ENCODE data around the gene RAPGEF2.
"Not testable (repeated sequence)": the region's sequence is repeated elsewhere in the genome, so short reads cannot be mapped to it uniquely, and the experiment has no call there.

RAPGEF2 gene

DNA sequence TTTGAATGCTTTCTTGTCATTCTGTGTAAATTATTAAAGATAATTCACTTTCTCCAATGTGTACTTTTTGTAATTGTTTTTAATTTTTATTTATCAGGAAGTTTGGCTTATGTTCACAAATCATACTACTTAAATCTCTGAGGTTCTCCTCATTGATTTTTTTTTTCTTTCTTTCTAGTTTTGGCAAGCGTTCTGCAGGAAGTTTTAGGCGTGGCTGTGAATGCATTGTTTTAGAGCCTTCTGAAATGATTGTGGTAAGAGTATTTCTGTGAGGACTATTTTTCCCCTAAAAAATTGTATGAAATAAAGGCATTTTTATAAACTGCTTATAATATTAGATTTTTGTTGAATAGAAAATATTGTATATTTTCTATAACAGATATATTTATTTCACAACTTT, 135.8 kb downstream of the RAPGEF2 start:
- DNase-seq (ENCODE audit: low read depth) = no peak

- DNase-seq (ENCODE audit: low read depth) = no peak
Measured at GRCh38 chr4:159239629-159240028, 136.8 kb downstream of the RAPGEF2 start.

DNA sequence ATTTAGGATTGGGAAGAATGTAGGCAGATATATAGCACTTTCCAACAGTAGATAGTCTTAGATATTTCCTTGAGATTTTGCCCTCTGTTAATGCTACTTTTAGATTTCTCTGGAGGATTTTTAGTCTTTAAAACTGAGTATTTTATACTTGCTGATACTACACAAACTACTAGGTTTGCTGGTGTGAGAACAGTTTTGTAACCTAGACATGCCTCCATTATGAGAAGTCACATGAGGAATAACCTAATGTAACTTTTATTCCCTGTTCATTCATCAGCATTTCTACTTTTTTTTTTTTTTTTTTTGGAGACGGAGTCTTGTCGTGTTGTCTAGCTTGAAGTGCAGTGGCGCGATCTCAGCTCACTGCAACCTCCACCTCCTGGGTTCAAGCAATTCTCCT, 137.2 kb downstream of the RAPGEF2 start:
- DNase-seq (ENCODE audit: low read depth) = no peak

DNA sequence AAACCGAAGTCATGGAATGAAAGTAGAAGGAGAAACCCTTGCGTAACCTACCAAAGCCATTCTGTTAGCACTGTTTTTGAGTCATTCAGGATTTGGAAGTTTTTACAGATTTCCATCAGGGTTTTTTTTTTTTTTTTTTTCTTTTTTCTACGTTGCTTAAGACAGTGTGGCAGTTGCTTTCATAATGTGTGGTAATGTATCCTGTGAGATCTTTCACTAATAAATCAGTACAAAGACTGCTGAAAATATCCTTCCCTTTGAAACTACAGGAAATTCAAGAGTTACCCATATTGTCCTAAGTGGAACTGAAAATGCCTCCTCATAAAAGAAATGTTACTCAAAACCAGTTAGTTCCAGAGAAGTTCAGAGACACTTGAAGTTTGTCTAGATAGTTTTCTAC, 137.8 kb downstream of the RAPGEF2 start:
- DNase-seq (ENCODE audit: low read depth) = no peak

- no peak for DNase-seq (ENCODE audit: low read depth)
Measured at GRCh38 chr4:159242427-159242826, 139.5 kb downstream of the RAPGEF2 start.

GRCh38 chr4:159248384-159249178, 145.7 kb downstream of the RAPGEF2 start:
- no peak for DNase-seq (ENCODE audit: low read depth)

- DNase-seq (ENCODE audit: low read depth) = no peak
Measured at GRCh38 chr4:159250751-159251325, 148.0 kb downstream of the RAPGEF2 start.

DNA sequence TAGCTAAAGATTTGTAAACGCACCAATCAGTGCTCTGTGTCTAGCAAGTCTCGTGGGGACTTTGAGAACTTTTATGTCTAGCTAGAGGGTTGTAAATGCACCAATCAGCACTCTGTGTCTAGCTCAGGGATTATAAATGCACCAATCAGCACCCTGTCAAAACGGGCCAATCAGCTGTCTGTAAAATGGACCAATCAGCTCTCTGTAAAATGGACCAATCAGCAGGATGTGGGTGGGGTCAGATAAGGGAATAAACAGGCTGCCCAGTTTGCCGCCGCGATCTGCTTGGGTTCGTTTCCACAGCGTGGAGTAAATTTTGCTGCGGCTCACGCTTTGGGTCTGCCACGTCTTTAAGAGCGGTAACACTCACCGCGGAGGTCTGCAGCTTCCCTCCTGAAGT, 148.7 kb downstream of the RAPGEF2 start:
- not testable (repeated sequence) for DNase-seq (ENCODE audit: low read depth)

- no peak for DNase-seq (ENCODE audit: low read depth)
Measured at GRCh38 chr4:159252491-159252890, 149.6 kb downstream of the RAPGEF2 start.

- DNase-seq (ENCODE audit: low read depth) = no peak
Measured at GRCh38 chr4:159256037-159256436, 153.2 kb downstream of the RAPGEF2 start.

DNA sequence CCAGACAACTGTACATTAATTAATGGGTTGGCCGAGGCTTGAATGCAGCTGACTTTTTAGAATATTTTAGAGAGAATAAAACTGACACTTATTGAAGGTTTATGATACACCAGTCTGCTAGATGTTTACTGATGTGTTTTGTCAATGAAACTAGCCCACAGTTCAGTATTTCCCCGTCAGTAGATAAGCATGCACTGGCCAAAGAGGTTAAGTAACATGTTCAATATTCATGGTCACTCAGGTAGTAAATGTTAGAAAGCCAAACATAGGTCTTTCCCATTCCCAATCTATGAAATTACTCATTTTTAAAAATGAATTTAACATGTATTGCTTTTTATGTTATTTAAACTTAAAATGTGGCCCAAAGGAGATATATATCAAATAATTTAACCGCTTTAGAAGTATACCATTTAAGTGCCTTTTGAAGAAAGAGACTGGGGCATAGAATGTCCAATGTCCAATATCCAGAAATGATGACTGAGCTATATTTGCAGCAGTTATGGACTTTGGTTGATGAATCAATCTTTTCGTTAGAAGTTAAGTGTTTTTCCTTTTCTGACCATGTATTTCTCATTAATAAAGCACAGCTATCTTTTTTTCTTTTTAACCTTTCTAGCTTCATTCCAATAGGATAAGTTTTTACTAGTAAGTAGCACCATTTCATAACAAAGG, 156.1 kb downstream of the RAPGEF2 start:
- DNase-seq (ENCODE audit: low read depth) = no peak

GRCh38 chr4:159264057-159264456, 161.2 kb downstream of the RAPGEF2 start:
- DNase-seq (ENCODE audit: low read depth) = no peak

GRCh38 chr4:159266981-159267868, 164.3 kb downstream of the RAPGEF2 start:
- no peak for DNase-seq (ENCODE audit: low read depth)

- no peak for DNase-seq (ENCODE audit: low read depth)
Measured at GRCh38 chr4:159267869-159268285, 165.0 kb downstream of the RAPGEF2 start.

- no peak for DNase-seq (ENCODE audit: low read depth)
Measured at GRCh38 chr4:159268607-159269006, 165.7 kb downstream of the RAPGEF2 start.

- DNase-seq (ENCODE audit: low read depth) = no peak
Measured at GRCh38 chr4:159269116-159269515, 166.2 kb downstream of the RAPGEF2 start.

DNA sequence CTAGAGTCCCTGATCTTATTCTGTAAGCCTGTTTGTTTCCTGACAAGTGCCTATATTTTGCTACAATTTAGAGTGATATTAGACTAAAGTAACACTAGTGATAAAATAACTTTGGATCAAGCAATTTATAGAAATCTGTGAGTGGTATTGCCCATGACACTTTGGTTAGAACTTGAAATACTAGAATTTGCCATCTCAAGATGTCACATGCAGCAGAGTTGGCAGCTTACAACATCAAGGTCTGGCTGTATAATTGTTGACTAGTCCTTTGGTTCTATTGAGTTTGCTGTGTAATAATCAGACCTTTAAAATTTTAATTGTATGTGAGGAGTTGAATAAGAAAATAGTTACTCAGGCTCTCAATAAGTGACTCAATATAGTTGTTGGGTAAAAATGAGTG, 167.1 kb downstream of the RAPGEF2 start:
- DNase-seq (ENCODE audit: low read depth) = no peak

DNA sequence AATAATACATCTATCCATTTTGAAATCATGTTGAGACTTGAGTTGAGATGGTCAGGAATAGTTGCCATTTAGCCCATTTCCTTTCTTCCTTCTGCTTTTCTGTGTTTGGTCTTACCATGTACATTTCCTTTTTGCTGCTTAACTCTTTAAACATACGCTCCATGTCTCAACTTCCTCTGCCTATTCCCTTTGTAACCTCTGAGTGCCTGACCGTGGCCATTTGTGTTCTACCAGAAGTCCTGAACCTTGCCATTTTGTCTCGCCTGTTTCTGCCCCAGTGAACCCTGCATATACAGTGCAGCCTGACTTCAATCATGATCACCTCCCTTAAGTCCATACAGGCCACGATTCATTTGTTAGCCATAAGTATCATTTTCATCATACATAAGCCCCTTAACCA, 169.0 kb downstream of the RAPGEF2 start:
- no peak for DNase-seq (ENCODE audit: low read depth)

DNA sequence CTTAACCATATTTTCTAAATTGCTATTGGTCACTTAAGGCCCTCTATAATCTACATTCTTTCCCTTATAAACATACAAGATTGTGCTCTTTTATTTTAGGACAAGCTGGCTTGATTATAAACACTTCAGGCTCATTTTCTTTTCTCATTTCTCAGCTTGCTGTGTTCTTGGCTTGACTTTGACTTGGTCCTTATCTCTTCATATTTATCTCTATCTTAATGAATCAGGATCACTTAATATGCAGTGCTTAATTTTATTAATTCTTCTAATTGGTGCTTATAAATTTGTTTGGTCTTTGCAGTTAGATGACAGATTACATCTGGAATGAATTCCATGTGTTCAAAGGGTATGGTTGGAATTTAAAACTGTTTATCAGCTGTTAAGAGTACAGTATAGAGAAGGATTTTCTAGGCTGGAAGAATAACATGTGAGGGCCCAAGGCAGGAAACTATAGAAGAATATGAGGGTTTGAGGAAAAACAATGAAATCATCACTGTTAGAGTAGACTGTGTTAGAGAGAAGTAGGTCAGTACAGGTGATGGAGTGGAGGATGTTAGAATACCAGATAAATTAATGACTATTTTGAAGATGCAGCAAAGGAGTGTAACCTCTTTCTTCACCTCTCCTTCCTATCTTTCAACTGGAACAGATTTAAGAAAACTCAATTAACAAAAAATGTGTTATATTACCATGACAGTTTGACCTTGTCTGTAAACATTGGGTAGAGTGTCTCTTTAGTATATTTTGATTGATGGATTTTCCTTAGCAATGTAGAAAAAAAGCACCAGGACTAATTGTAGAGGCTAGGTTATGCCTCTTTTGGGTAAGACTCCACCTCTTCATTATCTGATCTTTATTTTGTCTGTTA, 169.6 kb downstream of the RAPGEF2 start:
- DNase-seq (ENCODE audit: low read depth) = no peak

GRCh38 chr4:159273141-159273438, 170.2 kb downstream of the RAPGEF2 start:
- no peak for DNase-seq (ENCODE audit: low read depth)

GRCh38 chr4:159273841-159274240, 171.0 kb downstream of the RAPGEF2 start:
- no peak for DNase-seq (ENCODE audit: low read depth)

Data from activated T-cell treated with anti-CD3 and anti-CD28 coated beads for 24 hours (primary cell).